Dedifferentiated amniotic fluid mesenchymal stem cell (primary cell): ENCODE results near the gene MALAT1.

ENCODE experiments used
- DNase-seq: peaks from one replicate; pipeline ENCODE4 v3.0.0-alpha.2; 2016; ENCODE audit errors: extremely low spot score

Gene MALAT1

GRCh38 chr11:65479184-65480145, 19.4 kb upstream of the MALAT1 start:
- DNase-seq, result peak; percentile 58

- DNase-seq, result no peak
Observed at GRCh38 chr11:65482306-65482850, 16.5 kb upstream of the MALAT1 start.

GRCh38 chr11:65485920-65486219, 13.0 kb upstream of the MALAT1 start:
- no peak for DNase-seq

GRCh38 chr11:65486570-65487466, 12.0 kb upstream of the MALAT1 start:
- DNase-seq, result no peak

GRCh38 chr11:65487467-65488272, 11.2 kb upstream of the MALAT1 start:
- peak; percentile 100 for DNase-seq

GRCh38 chr11:65488273-65489034, 10.4 kb upstream of the MALAT1 start:
- DNase-seq, result no peak

- DNase-seq, result peak; percentile 65
Observed at GRCh38 chr11:65489035-65489705, 9.7 kb upstream of the MALAT1 start.

- DNase-seq, result no peak
Observed at GRCh38 chr11:65489706-65490320, 9.0 kb upstream of the MALAT1 start.

- DNase-seq, result no peak
Observed at GRCh38 chr11:65491163-65491465, 7.7 kb upstream of the MALAT1 start.

- DNase-seq, result peak; percentile 91
Observed at GRCh38 chr11:65491614-65492386, 7.0 kb upstream of the MALAT1 start.

- no peak for DNase-seq
Observed at GRCh38 chr11:65492387-65492636, 6.5 kb upstream of the MALAT1 start.

- DNase-seq, result no peak
Observed at GRCh38 chr11:65492637-65493366, 6.0 kb upstream of the MALAT1 start.

GRCh38 chr11:65493367-65494176, 5.3 kb upstream of the MALAT1 start:
- DNase-seq, result peak; percentile 88

- peak; percentile 51 for DNase-seq
Observed at GRCh38 chr11:65496304-65497140, 2.3 kb upstream of the MALAT1 start.

GRCh38 chr11:65497141-65498041, 1.5 kb upstream of the MALAT1 start:
- peak; percentile 95 for DNase-seq
